ENCODE data around the gene TTC22.

TTC22 gene

GRCh38 chr1:54833121-54833520 is 32.0 kb upstream of the TTC22 start:
- no peak for DNase-seq

DNA sequence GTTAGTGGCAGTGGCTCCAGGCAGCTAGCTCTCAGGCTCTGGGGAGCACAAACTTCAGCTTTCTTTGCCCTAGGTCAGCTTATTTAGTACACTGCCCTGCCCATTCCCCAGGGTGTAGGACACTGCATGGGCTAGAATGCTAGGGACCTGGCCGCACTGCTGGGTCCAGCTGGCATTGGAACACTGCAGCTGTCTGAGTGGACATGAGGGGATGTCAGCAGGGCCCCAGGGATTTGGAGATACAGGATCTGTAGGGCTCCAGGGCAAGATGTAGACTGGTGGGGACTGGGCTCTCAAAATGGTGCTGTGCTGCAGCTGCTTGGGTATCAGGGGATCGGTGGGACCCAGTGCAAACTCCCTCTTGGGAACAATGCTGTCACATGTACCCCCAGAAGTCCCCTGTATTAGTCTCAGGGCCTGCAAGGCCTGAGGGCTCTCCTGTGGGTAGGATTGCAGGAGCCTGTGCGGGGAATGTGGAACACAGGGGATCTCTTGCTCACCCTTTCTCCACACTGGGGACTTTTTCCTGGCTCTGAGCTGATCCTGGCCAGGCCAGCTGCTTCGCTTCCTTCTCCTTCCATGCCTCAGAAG is 25.2 kb upstream of the TTC22 start:
- DNase-seq: no peak

DNA sequence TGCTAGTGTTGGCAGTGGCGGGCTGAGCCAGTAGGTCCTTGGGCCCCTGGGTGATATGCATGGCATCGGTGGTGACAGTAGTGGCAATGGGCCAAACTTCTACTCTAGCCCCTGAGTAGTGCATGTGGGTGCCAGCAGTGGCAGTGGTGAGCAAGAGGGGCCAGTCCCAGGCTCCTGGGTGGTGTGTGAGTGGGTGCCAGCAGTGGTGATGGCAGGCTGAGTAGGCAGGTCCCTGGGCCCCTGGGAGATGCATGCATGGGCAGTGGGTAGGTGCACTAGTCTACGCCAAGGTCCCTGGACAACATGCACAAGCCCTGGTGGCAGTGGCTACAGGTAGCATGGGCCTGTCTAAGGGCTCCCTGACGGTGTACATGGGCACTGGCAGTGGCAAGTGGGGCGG is 24.6 kb upstream of the TTC22 start:
- DNase-seq: no peak

- no peak for DNase-seq
These were observed 22.5 kb upstream of the TTC22 start for GRCh38 chr1:54823670-54824069.

DNA sequence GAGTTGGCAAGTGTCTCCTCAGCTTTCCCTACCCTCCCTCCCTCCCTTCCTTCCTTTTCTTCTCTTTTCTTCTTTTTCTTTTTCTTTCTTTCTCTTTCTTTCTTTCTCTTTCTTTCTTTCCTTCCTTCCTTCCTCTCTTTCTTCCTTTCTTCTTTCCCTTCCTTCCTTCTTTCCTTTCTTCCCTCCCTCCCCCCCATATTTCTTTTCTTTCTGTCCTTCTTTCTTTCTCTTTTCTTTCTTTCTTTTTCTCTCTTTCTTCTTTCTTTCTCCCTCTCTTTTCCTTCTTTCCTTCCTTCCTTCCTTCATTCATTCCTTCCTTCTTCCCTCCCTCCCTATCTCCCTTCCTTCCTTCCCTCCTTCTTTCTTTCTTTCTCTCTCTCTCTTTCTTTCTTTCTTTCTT is 18.6 kb upstream of the TTC22 start:
- no peak for DNase-seq

- no peak for DNase-seq
These were observed 18.0 kb upstream of the TTC22 start for GRCh38 chr1:54819195-54819536.

DNA sequence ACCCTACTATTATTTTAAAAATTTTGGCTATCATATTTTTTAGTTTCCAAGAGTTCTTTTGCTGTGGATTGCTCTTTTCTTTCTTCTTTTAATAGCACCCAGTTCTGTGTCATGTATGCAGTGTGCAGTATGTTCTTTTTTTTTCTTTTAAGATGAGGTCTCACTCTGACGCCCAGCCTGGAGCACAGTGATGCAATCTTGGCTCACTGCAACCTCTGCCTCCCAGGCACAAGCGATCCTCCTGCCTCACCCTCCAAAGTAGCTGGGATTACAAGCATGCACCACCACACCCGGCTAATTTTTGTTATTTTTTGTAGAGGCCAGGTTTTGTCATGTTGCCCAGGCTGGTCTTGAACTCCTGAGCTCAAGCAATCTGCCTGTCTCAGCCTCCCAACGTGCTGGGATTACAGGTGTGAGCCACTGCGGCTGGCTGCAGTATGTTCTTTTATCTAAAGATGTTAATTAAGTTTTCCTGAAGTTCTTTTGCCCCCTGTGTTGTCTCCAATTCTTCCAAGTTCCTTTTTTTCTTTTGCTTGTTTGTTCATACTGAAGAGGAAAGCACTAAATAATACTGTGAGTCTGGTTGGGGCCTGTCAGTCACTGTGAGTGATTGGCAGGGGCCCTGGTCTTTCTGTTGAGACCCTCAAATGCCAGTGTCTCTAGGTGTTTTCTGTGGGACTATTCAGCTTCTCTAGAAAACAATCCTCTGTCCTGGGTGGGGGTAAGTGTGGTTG is 17.5 kb upstream of the TTC22 start:
- no peak for DNase-seq

DNA sequence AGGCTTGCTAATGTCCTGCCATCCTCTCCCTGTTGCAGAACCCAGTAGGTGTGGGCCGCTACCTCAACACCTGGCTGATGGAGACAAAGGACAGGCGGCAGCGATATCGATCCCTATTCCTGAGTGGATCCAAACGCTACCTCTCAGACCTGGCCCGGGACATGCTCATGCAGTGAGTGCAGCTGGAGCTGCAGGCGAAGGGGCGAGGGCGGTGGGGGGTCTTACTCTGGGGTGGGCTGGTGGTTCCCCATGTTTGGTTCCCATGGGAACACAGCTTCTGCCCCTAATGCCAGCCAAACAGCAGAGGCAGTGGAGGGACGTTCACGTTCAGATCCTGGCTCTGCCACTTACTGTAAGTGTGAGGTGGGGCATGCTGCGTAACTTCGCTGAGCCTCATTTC is 15.8 kb upstream of the TTC22 start:
- no peak for DNase-seq

DNA sequence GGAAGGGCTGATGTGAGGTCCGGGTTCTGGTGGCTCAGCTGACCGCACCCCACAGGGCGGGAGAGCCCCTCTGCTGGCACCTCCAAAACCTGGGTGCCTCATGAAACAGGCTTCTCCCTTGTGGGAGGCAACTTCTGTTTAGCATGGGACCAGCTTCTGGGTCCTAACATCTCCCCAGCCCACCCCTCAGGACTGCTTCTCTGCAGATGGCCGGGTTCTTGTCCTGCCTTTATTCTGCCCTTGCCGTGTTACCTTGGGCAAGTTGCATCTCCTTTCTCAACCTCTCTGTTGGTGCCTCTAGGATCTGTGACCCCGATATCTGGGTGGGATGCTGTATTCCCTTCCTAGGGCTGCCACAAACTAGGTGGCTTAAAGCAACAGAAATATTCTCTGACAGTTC is 15.0 kb upstream of the TTC22 start:
- no peak for DNase-seq

GRCh38 chr1:54815086-54815876 is 14.2 kb upstream of the TTC22 start:
- no peak for DNase-seq

- no peak for DNase-seq
These were observed 13.4 kb upstream of the TTC22 start for GRCh38 chr1:54814571-54814970.

- no peak for DNase-seq
These were observed 13.0 kb upstream of the TTC22 start for GRCh38 chr1:54814126-54814498.

DNA sequence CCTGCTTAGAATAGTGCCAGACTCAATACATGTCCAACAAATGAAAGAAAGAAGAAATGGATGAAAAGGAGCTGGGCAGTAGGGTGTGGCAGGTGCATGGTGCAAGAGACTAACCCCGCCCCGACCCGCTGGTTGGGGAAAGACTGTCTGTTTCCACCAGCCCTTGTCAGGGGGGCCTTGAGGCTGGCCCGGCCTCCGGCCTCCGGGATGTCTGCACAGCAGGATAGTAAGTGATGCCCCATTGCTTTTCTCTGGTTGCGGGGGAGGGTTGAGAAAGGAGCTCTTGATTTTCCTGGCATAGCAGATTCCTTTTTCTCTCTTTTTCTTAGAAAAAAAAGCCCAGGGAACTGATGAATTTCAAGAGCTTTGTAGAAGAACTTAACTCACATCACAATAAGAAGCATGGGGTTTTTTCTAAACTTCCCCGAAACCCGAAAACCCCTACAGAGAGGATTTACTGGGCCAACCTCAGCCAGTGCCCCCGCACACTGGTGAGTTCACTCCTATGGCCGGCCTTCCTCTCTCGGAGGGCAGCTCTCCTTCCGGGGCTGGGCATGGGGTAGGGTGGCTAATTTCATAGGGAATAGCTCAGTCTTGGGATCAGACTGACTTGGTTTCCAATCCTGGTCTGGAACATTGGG is 12.5 kb upstream of the TTC22 start:
- DNase-seq: no peak

DNA sequence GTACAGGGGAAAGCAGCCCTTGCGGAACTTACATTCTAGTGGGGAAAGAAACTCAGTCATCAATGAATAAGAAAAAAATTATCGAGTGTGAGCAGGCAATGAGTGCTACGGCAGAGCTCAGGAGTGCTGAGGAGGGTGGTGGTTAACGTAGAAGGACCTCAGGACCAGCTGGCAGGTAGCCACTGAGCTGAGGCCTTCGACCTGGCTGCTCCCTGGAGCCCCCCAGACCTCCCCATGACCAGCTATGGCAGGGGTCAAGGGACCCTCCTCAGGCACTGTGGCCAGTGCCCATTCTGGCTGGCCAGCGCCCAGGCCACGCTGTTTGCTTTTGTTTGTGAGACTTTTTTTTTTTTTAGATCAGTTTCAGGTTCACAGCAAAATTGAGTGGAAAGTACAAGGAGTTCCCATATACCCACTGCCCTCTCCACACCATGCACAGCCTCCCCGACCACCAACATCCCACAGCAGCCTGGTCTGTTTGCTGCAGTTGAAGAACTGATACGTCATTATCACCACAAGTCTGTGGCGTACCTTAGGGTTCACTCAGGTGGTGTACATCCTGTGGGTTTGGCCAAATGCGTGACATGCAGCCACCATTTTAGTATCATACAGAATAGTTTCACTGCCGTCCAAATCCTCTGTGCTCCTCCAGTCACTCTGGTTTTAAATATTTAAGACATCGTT is 11.8 kb upstream of the TTC22 start:
- DNase-seq: no peak

- no peak for DNase-seq
These were observed 10.9 kb upstream of the TTC22 start for GRCh38 chr1:54811739-54812655.

DNA sequence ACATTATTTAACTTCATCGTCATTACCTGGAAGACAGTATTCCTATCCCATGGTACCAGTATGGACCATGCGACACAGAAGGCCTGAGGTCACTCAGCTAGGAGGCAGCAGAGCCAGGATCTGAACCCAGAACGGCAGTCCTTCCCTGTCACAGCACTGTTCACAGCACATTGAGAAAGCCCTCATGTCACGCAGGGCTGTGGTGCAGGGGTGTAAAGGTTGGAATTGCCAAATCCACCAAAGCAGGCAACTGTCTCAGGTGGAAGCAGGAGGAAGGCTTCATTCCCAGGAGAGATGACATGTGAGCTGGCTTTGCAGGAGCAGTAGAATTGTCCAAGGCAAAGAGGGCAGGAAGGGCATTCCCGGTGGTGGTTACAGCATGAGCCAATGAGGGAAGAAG is 9.9 kb upstream of the TTC22 start:
- no peak for DNase-seq

- DNase-seq: peak; percentile 16
These were observed 9.2 kb upstream of the TTC22 start for GRCh38 chr1:54810153-54810942.

DNA sequence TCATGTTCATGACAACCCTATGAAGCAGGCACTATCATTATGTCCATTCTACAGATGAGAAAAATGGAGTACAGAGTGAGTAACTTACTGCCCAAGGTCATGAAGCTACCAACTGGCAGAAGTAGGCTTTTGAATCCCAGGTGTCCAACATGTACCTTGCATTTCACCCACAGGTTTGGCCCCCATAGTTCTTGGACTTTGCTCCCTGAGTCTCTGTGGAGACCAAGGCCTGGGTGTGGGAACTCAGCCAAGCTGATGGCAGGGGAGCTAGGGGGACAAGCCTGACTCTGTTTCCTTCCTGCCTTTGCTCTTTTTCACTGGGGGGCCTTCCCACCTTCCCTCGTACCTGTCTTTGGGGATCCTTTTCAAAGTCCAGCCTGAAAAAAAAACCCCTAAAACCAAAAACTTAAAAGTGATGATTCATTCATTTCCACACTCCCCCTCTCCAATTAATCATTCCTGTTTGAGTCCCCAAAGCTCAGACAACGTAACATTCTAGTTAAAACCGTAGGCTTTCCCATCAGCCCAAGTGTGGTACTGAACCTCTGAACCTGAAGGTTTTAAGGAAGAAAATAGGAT is 8.5 kb upstream of the TTC22 start:
- no peak for DNase-seq

- DNase-seq: no peak
These were observed 7.5 kb upstream of the TTC22 start for GRCh38 chr1:54808443-54809207.

GRCh38 chr1:54807756-54808155 is 6.6 kb upstream of the TTC22 start:
- no peak for DNase-seq

Data from SHP77 treated with DMSO at 0.1 percent for 48 hours (cell line).